Endometrial microvascular endothelial cells (primary cell): ENCODE results near the gene BPIFB1. TPM values are rescaled to one million over a fixed set of nuclear protein-coding genes. Genes with fewer than 3 reads are reported as not detected.

Source experiments
- in situ Hi-C: cut with HindIII; loops from 2 replicates; pipeline ENCODE4 v1.10.0; 2017; ENCODE audit warnings: low sequenced_read_pairs, low pct_unique_long_range_greater_than_20kb; ENCODE audit errors: inconsistent ontology term
- total RNA-seq: library from RNA; depleted of rRNA; stranded (reverse); fragments of >200 nt; gene quantifications from one replicate; pipeline ENCODE4 v1.2.3, GENCODE V29; 2015; ENCODE audit errors: inconsistent ontology term

Gene BPIFB1
- total RNA-seq, 1 donor from 2014 or later = not detected

DNA sequence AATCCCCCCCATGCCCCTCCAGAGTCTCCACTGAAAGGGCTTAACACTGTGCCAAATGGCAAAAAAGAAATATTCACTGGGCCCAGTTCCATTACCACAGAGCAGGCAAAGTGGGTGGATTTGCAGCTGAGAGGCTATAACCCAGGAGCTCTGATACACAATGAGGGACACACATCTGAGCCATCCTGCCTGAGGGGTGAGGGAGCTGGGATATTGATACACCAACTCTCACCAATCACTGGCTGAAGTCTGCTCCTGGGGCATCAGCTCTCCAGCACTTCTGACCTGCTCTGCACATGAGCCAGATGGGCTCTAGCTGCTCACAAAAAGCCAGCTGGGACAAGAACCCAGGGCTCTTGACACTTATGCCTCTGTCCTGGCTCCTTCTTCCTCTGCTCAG, 4.9 kb downstream of the BPIFB1 start:
- in situ Hi-C loops = no loop called here

DNA sequence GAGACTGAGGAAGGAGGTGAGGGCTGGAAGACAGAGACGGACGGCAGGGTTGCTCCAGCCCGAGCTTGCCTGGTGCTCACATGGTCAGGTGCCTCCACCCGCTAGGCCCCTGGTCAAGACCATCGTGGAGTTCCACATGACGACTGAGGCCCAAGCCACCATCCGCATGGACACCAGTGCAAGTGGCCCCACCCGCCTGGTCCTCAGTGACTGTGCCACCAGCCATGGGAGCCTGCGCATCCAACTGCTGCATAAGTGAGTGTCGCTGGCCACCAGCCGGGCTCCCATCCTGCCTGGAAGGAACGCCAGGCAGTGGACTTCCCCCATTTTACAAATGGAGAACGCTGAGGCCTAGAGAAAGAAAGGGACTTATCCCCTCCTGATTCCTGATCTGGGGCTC, 7.8 kb downstream of the BPIFB1 start:
- in situ Hi-C loops = no loop called here

DNA sequence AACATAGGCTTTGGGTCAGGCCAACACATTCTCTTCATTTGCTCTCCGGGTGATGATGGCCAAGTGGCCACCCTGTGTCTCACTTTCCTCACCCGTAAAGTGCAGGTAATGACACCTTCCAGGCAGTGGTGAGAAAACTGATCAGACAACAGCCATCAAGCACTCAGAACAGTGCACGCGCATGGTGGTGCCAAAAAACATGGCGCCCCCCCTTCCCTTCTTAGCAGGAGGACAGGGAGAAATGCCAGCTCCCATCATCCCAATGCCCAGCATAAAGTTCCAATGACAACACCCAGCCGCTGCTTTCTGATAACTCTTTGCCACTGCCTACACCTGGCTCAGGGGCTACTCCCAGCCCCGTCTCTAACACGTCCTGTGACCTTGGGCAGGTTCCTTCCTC, 8.4 kb downstream of the BPIFB1 start:
- in situ Hi-C loops = no loop called here

DNA sequence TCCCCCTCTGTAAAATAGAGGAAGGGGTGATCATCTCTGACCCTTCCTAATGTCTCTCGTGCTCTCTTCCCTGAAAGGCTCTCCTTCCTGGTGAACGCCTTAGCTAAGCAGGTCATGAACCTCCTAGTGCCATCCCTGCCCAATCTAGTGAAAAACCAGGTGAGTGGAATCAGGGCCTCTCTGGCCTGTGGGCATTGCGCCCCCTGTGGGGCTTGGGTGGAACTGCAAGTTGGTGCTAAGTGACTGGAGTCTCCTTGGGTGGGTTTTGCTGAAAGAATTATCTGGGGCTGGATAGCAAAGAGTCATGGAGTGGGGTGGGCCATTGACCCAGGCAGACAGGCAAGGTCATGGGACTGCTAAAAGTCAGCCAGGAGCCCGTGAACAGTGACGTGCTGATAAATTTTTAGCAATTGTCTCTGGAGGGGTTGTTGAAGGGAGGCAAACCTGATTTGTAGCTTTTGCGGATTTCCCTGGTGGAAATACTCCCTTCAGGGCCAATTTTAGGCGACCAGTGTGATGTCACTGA, 8.9 kb downstream of the BPIFB1 start:
- in situ Hi-C loops = no loop called here

DNA sequence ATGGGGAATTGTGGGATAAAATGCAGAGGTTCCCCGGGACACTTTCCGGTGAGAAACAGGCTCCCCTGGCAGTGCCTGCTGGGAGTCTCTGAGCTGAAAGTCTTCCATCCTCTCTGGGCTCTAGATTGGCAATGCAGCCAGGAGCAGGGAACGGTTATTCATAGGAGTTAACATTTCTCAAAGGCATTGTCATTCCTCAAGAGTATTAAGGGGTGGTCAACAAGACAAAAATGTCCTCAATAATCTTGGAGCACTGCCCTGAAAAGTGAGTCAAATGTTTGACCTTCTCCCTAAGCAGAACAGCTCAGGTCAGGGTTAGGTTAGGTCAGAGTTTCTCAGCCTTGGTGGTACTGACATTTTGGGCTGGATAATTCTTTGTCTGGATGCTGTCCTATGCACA, 13.2 kb downstream of the BPIFB1 start:
- in situ Hi-C loops = no loop called here

DNA sequence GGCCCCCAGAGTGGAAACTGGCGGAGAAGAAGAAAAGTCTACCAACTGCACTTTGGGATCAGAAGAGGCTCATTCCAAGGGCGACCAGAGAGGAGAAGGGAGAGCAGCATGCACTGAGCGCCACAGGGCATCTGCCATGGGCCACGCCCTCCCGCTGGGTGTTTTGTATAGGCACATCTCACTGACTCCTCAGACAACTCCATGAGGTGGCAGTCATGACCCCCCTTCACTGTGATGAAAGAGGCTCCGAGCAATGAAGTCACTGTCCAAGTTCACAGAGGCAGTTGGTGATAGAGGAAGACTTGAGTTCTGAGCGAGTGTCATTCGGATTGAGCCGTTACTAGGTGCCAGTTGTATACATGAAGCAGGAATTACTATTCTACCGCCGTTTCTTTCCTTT, 15.4 kb downstream of the BPIFB1 start:
- in situ Hi-C loops = no loop called here

DNA sequence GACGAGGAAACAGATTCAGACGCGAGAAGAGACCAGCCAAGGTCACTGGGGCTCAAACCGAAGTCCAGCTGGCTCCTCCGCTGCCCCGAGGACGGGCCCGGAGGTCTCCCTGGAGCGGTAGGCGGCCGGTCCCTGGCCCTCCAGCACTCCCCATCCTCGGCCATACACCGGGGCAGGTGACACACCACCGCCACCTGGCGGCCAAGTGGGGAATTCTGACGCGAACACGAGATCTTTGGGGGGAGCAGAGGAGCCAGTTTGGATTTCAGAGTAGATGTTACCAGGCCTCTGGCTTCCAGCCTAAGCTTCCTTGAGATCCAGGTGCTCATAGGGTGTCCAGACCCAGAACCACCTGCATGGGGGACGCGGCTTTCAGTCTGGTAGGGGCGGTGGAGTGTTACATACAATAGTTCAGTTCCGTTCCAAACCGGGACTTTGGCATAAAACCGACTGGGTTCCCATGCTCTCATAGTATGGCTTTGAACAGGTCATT, 16.1 kb downstream of the BPIFB1 start:
- in situ Hi-C loops = no loop called here

DNA sequence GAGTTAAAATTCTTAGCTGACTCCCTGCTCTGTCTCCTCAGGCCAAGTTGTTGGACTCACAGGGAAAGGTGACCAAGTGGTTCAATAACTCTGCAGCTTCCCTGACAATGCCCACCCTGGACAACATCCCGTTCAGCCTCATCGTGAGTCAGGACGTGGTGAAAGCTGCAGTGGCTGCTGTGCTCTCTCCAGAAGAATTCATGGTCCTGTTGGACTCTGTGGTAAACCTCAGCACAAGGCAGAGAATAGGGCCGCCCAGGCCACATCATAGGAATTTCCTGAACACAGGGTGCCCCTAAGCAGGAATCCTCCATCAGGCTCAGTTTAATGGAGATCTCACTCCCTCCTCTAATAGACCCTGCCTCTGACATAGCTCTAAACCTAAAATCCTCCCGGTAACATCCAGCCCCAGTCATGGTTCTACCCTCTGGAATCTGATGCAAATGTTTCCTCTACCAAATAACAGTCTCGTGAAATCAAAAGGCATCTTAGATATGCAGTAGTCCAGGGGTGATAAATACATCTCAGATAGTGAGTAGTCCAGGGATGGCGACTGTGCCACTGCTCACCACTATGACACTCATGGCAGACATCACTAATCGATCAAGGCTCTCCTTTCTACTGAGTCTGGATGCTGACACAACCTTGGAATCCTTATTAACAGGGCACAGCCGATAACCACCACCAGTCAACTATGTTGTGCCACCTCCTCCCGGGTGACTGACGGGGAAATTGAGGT, 18.3 kb downstream of the BPIFB1 start:
- in situ Hi-C loops = no loop called here

DNA sequence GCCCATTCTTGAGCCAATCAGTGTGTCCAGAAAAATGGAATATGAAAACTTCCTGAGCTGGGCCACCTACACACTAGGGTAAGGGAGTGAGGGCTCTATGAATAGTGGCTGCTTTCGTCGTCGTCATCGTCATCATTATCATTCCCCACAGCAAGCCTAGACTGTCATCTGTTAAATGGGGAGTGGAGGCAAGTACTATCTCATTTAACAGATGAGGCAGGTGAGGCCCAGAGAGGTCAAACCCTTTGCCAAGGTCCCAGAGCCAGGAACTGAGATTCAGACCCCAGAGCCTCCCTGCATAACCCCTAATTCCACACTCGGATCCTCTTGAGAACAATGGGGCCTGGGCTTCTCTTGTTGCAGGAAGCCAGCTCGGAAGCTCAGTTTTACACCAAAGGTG, 20.6 kb downstream of the BPIFB1 start:
- in situ Hi-C loops = no loop called here

DNA sequence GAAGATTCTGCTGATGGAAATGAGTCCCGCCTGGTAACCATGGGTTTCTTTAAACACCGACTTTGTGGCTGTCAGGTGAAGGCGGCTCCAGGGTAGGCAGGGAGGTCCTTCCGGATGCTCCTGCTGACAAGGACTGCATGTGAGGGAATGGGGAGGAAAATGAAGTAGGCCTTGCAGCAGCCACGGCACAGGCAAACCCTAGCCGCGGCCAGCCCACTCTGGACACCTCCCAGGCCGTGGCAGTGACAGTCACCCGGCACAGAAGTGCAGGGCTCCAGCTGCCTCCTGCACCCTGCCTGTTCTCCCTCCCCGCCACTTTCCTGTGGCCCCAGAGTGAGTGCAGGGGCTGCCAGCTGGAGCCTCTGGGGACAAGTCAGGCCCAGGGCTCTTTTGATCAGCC, 21.0 kb downstream of the BPIFB1 start:
- in situ Hi-C loops = no loop called here

DNA sequence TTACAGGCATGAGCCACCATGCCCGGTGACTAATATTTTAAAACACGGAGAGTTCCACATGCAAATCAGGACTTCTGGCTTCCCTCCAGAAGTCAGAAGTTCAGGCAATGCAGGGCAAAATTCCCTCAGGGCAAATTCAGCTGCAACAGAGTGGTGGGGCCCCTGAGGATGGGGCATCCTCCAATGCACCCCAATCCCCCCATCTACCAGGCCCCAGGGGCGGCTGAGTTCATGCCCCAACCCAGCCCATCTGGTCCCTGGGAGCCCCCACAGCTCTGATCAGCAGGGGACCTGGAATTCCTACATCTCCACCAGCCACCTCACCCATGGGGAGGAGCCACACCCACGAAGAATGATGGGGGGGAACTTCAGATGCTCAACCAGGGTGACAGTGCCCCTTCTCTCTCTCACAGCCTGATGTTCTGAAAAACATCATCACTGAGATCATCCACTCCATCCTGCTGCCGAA, 22.6 kb downstream of the BPIFB1 start:
- in situ Hi-C loops = no loop called here

DNA sequence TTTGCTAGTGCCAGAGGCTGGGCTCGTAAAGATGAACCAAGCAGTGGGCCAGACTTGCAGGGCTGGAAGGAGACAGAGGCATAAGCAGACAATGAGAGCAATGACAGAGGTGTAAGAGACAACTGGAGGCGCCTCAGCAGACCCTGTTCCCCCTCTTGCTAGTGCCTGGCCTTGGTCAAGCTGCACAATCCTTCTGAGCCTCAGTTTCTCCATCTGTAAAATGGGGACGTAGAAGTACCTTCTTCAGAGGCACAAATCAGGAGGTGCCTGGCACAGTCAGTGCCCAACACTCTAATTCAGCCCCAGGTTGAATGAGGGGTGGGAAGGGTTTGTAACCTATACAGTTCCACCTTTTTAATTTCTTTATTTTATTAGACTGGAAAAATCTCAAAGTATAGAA, 23.2 kb downstream of the BPIFB1 start:
- in situ Hi-C loops = no loop called here

DNA sequence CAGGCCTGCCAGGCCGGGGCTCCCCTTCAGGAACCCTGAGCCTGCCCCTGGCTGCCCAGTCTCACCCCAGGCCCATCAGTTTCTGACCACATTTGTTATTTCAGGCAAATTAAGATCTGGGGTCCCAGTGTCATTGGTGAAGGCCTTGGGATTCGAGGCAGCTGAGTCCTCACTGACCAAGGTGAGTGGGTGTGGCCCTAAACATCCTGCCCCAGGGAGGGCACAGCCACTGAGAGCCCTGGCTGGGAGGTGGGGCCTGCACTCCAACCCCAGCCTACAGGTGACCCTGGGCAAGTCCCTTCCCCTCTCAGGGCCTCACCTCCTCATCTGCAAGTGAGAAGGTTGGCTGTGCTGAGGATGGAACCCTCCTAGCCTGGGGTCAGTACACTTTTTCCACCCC, 23.8 kb downstream of the BPIFB1 start:
- in situ Hi-C loops = no loop called here

DNA sequence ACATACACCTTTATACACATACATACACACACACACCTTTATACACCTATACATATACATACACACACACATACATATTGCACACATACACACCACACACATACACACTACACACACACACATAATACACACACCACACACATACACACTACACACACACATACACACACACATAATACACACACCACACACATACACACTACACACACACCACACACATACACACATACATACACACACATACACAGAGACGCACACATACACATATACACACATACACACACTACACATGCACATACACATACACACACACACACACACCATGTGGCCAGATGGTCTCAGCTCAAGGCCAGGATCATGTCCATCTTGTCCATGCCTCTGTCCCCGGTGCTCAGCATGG, 25.7 kb downstream of the BPIFB1 start:
- in situ Hi-C loops = no loop called here

DNA sequence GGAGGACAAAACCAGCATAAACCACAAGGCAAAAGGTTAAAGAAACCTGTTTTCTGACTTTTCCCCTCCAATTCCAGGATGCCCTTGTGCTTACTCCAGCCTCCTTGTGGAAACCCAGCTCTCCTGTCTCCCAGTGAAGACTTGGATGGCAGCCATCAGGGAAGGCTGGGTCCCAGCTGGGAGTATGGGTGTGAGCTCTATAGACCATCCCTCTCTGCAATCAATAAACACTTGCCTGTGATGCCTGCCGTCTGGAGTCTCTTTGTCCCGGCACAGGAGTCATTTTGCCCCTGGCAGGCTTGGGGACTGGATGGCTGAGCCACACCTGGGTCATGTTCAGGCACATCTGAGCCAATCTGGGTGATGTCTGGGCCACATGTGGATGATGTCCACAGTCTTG, 26.6 kb downstream of the BPIFB1 start:
- in situ Hi-C loops = no loop called here

DNA sequence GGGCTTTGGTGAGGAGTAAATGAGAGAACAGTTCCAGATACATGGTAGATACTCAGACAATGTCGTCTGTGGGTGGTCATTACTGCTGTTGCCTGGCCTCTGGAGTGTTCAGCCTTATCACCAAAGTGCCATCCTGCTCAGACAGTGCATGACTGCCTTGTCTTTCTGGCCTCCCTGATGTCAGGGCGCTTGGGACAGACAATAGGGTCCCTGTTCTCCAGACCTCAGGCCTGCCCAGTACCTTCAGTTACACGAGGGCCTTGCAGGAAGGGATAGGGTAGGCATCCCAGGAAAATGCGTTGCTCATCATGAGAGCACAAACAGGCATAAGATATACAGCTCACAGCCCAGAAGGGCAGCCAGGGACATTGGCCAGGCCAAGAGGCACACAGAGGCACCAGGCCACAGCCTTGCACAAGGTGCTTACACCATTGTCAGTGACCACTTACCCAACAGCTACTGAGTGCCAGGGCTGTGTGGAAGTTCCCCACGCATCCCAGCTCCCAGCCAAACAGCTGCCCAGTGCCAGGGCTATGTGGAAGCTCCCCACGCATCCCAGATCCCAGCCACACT, 27.4 kb downstream of the BPIFB1 start:
- in situ Hi-C loops = no loop called here

DNA sequence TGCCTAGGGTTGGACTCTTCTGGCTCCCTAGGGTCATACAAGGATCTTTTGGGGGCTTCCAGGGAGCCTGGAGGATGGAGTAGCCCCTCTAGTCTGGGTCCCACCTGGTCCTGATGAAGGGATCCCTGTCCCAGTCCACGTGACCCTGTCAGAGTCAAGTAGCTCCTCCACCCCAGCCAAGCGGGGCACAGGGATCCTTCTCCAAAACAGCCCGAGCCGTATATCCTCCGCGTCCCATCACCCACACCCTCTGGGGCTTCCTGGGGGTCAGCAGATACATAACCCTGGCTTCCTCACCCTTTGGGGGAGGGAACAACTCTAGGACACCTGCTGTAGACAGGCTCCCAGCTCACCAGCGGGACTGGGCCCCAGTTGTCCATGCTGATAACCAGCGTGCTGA, 28.0 kb downstream of the BPIFB1 start:
- in situ Hi-C loops = no loop called here

DNA sequence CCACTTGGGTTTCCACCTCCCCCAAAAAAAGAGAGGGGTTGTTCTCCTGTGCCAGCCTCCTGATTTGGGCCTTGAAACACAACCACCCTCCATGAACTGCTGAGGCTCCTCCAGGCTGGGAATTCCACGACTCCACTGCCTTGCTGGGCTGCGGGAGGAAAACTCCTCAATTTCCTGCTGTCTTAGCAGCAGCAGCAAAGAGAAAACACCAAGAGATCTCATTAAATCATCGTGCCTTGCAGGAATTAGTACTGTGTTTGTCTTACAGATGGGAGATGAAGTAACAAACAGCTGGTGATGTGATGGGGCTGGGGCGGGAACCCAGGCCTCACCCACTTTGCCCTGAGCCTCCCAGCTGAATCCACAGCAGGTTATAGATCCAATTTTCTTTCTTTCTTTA, 29.0 kb downstream of the BPIFB1 start:
- in situ Hi-C loops = no loop called here

DNA sequence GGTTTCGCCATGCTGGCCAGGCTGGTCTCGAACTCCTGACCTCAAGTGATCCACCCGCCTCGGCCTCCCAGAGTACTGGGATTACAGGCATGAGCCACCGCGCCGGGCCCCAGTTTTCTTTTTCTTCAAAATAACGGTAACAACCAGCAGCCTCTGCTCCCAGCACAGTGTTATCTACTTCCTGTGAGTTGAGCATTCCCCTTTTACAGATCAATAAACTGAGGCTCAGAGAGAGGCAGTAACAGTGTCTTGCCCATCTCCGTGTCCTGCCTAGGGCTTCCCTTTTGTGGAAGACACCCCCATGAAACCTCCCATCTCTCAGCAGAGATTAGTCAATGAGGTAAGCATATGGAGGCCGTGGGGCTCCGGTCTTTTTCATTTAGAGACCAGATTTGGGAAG, 29.6 kb downstream of the BPIFB1 start:
- in situ Hi-C loops = no loop called here

DNA sequence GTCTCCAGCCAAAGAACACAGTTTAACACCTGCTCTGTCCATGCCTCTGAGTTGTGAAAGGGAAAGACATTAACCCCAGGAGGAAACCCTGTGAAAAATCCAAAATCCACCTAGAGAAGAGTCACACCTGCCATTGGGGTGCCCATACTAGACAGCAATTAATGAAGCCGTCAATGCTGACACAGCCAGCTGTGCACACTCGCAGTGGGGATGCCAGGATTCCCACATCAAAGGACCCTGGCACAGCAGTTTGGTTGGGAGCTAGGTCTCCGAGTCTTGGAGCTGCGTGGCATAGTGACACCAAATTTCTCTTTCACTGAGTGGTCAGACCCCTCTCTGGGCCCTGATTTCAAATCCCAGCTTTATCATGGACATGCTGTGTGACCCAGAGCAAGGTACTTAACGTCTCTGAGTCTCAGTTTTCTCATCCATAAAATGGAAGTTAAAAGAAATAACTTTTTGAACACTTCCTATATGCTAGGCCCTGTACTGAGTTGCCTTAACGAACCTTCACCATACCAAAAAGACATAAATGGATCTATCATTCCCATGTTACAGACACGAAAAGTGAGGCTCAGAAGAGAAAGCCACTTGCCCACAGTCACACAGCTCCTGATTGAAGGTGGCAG, 30.8 kb downstream of the BPIFB1 start:
- in situ Hi-C loops = no loop called here
